Vagina (tissue), 2 donors: ENCODE data around the gene CRB1.

Source experiments
- POLR2A ChIP-seq, 2 donors: fragments of 450-650 bp; IDR thresholded peaks; one replicate each; pipeline ENCODE4 v1.6.1; 2017; ENCODE audit warnings: antibody characterized with exemption in 2 of 2, mild to moderate bottlenecking in 2 of 2, moderate library complexity in 2 of 2
- POLR2AphosphoS5 ChIP-seq, 2 donors: sonication (generic); formaldehyde crosslinking; IDR thresholded peaks; one replicate each; pipeline ENCODE4 v1.9.0; 2017; ENCODE audit warnings: antibody characterized with exemption in 2 of 2, mild to moderate bottlenecking in 2 of 2, low read depth in 1 of 2; ENCODE audit not compliant: insufficient read depth in 1 of 2
- TF ChIP-seq, protein P1 (sequence below), 3 experiments: fragments of 450-650 bp in 2 of 3; fragments of 200-600 bp in 1 of 3; sonication (generic) in 1 of 3; IDR thresholded peaks; one replicate each; pipeline ENCODE4 v1.5.1; 2017 to 2019; ENCODE audit warnings: antibody characterized with exemption in 3 of 3, mild to moderate bottlenecking in 2 of 3, moderate library complexity in 2 of 3

DNA sequence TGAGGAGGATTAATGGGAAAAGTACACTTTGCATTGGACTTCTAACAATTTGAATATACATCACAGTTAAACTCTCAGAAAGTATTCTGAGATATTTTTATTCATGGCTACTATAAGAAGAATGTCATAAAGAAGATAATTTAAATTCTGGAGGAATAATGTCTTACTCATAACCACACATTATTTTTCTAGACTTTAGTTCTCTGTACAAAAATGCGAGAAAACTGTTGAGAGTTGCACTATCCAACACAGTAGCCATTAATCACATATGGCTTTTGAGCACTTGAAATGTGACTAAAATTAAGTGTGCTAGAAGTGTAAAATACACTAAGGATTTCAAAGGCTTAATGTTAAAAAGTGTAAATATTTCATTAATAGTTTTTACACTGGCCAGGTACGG, 53.8 kb downstream of the CRB1 start:
- TF ChIP-seq POLR2A (IDR thresholded peaks at IDR 0.05) (no peak), POLR2AphosphoS5 (IDR thresholded peaks at IDR 0.05; ENCODE audit: insufficient read depth in 1 of 2, low read depth in 1 of 2) (no peak)
- TF ChIP-seq, protein P1, sequence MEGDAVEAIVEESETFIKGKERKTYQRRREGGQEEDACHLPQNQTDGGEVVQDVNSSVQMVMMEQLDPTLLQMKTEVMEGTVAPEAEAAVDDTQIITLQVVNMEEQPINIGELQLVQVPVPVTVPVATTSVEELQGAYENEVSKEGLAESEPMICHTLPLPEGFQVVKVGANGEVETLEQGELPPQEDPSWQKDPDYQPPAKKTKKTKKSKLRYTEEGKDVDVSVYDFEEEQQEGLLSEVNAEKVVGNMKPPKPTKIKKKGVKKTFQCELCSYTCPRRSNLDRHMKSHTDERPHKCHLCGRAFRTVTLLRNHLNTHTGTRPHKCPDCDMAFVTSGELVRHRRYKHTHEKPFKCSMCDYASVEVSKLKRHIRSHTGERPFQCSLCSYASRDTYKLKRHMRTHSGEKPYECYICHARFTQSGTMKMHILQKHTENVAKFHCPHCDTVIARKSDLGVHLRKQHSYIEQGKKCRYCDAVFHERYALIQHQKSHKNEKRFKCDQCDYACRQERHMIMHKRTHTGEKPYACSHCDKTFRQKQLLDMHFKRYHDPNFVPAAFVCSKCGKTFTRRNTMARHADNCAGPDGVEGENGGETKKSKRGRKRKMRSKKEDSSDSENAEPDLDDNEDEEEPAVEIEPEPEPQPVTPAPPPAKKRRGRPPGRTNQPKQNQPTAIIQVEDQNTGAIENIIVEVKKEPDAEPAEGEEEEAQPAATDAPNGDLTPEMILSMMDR (IDR thresholded peaks at IDR 0.05), result no peak
